Activated CD8-positive, alpha-beta memory T cell treated with anti-CD3 and anti-CD28 coated beads for 48 hours (primary cell): ENCODE results near the gene RELL1.

Experiments
- DNase-seq, 3 experiments: peaks; one replicate each; pipeline ENCODE4 v3.0.0-alpha.2; 2020; ENCODE audit warnings: low read depth in 2 of 3, low spot score in 2 of 3

RELL1 gene

DNA sequence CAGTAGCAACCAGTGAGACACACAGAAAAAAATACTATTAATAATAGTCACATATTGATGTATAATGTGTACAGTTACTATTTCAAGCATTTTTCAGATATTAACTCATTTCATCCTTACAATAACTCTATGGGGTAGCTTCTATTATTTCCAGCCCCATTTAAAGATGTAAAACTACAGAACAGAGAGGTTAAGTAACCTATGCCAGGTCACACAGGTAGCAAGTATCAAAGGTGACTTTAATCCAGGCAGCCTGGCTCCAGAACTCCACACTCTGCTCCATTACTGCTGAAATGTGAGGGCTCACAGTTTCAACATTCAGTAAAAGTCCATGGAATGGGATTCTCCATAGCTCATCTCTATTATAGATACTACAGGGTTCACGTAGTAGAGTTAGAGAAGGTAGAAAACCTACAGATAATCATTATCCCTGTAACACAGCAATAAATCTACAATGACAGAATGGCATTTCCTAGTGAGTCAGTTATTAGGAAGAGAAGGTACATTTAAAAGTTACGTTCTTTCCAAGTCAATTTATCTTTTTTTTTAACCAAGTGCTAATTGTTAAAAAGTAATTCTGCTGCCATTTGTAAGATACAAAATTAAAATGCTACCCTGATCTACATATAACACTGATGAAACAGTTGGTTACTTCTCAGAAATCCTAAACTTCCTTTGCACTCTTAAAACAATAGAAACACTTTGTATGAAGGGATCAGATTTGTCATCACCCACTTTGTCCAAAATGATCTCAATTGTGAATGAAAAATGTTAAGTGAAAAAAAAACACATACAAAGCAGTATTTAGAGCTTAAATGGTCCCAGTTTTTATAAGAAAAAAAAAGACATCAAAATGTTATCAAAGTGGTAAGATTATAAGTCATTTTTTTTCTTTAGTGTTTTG is 18.7 kb downstream of the RELL1 start:
- DNase-seq: no peak

DNA sequence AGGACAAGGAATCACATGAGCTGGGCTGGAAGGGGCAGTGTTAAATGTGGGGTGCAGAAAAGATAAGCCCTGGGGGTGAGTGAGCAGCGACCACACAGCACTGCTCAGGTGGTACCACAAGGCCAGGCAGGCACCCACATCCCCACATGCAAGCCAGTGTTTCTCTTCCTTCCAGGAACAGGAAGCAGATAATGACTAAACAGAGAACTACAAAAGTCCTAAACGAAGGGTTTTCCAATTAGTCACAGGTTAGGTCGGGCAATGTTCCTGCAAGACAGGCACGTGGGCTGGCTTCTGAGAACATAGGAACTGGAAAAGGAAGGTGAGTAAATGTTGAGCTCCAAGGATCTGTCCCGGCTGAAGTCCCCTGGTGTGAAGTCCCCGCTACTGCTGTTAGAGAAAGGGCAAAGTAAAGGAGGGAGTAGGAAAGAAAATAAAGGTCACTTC is 19.5 kb downstream of the RELL1 start:
- no peak for DNase-seq

DNA sequence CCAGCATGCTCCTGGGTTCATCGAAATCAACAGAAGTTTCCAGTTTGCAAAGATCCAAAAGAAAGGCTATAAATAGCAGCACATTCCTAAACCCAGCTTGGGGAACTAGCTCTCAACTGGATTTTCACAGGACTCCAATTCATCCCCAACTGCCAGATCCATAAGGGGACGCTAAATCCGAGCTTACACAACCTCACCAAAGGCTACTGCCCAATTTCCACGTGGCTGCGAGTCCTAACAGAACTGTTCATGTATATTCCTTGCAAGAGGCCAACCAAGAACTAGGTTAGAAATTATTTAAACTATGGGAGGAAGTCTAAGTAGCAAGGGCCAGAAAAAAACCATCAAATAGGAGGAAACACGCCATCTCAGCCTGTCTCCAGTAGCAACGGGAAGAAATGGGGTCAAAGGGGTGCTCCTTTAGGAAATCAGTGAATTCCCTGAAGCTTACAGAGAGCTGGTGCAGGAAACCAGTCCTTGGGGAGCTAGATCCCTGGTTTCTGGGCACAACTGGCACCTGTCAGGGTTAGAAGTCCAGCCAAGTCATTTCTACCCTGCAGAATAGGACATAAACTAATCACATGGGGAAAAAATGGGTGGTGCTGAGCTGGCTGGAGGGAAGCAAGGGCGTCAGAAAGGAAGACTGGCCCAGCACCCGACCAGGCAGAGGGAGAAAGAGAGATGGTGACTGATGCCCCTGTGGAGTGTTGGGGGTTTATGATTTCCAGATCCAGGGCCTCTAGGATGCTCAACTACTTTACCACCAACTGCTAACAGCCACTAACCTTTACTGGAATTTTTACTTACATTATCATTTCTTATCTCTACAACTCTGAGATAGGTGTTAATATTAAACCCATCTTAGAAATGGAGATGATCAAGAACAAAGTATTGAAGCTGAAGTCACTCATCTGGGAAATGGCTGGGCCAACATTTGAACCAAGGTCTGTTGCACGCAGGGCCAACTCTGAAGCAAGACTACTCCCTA is 20.5 kb downstream of the RELL1 start:
- DNase-seq: no peak

DNA sequence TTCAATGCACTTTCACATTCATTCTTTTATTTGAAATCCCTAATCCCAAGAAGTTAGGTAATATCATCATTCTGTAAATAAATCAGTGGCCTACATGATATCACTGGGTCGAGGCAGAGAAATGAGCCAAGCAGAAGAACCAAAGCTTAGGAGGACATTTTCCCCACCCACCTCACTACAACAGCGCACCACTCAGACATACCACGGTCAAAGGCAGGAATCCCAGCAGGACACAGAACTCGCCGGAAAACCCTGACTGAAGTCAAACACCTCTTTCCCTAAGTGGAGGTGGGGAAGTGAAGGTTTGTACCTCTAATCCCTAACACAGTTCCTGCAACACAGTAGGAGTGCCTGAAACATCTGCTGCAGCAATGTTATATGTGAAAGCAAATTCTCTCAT is 21.5 kb downstream of the RELL1 start:
- no peak for DNase-seq

DNA sequence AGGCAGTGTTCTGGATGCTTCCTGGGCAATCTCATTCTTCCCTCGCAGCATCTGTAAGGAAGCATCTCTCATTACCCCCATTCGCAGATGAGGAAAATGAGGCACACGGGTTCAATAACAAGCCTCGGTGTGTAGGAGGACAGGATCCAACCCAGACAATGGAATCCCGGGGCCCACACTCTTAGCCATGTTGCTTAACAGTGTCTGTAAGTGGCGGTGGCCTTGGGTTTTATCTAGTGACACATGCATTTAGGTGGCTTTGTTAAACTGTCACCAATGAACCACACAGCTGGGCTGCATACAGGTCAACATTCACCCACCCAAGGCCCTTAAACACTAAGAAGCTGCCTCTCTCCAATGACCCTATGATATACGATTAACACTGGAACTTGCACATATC is 22.6 kb downstream of the RELL1 start:
- DNase-seq: no peak

DNA sequence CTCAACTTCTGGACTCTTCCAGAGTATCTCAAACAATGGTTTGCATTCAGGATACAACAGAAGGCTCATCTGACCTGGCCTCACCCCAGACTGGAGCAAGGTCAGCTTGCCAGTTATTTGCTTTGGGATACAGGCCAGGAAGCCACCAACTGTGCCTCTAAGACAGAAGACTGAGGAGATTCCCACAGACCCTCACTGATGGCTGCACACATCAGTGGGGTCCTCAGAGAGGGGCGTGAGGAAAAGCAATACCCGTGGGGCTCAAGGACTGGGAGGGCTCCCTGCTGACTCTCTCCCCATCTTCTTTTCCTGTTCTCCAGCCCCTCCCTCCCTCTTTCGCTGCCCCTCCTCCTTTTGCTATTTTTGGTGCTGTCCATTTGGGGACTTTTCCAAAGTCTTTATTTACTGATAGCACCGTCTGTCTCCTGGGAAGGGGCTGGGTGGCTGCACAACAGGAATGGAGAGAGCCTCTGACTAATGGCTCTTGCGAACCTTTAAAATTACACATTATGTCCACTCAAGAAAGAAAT is 23.2 kb downstream of the RELL1 start:
- no peak for DNase-seq

DNA sequence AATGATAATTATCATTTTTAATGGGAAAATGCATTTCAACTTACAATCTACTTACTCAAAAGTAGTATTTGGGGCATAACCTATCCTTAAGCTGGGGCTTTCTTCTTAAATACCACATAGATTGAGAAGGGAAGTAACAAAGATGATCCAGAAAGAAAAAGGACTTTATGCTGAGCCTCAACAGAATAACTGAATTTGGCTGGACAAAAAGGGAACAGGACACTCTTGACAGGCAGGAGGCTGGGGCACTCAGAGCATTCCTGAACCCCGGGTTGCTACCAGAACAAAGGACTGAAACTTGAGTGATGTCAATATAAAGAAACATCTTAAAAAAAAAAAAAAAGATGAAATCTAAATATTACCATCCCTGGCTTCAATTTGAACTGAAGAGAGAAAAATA is 23.9 kb downstream of the RELL1 start:
- DNase-seq: no peak

DNA sequence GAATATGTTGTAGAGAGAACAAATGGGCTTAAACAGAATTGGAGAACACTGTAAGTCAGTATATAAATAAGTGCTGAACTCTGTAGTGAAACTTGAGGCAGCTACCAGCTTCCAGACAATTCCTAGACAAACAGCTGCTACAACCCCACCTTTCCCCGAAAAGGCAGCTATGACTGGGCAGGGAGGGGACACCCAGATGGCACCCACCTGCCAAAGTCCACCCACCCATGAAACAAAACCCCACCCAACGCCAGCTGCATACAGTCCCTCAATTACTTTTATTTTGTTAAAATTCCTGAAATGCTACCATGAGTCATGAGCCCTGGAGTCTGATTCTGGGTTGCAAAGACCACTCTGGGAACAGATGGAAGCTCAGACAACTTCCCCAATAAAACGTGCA is 24.4 kb downstream of the RELL1 start:
- DNase-seq: no peak

DNA sequence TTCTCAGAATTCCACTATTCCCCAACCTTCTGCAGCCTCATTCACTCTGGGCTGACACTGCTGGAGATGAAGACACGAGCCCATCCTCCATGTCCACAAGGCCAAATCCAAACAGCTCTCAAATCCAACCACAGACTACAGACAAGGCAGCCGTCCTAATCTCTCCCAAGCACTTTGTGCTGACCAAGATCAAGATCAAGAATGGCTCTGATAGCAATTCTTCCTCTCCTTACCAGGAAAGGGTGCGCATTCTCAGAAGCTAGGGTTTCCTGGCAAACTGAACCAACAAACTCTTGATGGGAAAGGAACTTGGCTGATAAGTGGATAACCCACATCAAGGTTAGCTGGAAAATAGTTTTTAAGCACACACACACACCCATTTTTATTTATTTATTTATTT is 26.5 kb downstream of the RELL1 start:
- DNase-seq: no peak

DNA sequence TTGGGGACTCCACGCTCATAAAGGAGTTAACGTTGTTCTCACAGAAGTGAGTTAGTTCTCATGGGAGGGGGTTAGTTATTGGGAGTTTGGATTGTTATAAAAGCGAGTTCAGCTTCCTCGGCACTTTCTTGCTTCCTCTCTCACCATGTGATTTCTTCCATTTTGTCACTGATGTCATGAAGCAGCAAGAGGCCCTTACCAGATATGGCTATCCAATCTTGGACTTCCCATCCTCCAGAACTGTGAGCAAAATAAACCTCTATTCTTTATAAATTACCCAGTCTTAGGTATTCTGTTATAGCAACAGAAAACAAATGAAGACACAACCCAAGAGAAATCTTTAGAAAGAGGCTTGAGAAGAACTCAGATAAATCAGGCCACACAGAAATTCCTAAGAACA is 29.5 kb downstream of the RELL1 start:
- no peak for DNase-seq

DNA sequence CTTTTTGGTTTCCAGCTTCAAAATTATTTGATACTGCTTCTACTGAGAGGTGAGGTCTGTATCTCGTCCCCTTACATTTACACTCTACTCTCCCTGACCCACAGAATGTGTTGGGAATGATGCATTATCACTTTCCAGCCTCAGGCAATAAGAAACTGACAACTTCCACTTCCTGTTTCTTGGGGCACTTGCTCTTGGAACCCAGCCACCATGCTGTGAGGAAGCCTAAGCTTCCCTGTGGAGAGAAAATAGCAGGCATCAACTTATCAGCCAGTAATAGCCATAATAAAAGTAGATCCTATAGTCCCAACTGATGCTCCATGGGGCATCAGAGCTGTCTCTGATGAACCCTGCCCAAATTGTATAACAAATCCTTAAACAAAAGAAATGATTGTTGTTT is 32.6 kb downstream of the RELL1 start:
- DNase-seq: no peak

DNA sequence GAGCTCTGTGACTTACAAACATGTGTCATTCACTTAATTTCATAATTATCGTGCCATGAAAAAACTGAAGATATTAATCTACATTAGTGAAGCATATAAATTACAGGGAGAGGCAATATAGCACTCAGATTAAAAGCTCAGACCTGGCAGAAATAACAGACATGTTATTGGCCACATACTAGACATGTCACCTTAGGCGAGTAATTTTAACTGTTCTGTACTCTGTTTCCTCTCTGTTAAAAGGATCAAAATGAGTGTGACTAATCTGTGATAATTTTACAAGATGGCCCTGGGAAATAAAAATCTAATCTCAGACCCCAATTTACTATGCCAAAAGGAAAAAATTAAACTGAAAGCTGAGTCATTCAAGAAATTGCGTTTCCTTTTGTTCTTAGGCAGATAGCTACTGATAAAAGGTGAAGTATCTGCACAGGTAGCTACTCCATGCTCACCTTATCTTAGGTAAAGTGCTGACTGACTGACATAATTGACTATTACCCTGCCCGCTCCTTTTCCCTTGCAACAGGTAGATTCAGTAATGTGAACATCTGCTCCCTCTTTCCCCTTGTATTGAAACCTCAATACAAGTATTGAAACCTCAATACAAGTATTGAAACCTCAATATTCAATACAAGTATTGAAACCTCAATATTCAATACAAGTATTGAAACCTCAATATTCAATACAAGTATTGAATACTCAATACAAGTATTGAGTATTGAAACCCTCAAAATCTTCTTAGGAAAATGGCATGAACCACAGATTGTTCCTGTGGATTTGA is 33.2 kb downstream of the RELL1 start:
- DNase-seq: no peak

DNA sequence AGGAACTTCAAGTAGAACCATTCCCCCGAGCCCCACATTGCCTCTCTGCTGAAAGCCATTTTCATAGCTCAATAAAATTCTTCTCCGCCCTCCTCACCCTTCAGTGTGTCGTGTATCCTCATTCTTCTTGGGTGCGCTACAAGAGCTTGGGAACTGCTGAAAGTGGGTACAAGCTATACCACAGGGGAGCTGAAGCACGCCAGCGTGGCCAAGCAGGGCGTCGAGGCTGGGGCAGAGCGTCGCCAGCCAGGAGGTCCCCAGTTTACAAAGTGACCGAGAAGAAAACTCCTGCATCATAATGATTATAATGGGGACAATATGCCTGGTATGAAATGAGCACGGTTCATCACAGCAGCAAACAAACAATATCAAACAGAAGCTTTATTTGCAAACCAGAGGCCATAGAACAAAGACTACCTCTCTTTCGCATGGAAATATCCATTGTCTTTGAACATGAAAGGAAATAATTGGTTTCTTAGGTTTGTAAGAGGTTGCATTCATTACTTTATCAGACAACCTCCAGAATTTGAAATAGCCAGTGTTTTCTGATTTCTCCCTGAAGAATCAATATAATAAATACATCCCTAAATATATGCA is 34.3 kb downstream of the RELL1 start:
- DNase-seq: no peak

DNA sequence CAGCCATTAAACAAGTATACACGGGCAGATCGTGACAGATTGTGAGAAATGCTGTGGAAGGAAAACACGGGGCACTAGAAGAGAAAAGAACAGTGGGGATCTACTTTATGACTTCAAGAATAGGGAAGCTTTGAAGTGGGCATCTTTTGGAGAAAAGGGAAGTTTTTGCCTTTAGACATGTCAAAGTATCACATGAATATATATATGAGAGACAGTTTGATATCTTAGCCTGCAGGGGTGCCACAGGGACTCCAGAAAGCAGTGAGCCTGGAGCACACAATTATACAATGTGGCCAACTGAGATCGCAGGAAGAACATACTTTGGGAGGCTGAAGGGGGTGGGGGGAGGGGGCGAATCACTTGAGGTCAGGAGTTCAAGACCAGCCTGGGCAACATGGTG is 35.7 kb downstream of the RELL1 start:
- no peak for DNase-seq

DNA sequence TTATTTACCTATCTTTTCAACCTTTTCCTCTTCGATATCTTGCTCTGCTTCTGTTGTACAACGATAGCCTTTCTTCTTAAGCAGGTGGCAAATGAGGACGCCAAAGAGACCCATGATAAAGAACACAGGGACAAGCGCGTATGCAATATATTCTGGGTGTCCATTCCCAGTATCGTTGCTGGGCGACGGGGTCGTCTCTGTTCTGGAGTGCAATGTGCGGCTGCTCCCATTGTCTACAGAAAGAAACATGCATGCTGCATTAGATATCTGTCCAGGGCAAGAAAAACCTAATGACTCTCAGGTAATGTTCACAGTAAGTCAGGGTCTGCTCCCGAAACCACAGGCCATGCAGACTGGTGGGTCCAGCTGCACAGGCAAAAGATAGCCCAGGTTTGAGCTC is 36.9 kb downstream of the RELL1 start:
- DNase-seq: no peak

DNA sequence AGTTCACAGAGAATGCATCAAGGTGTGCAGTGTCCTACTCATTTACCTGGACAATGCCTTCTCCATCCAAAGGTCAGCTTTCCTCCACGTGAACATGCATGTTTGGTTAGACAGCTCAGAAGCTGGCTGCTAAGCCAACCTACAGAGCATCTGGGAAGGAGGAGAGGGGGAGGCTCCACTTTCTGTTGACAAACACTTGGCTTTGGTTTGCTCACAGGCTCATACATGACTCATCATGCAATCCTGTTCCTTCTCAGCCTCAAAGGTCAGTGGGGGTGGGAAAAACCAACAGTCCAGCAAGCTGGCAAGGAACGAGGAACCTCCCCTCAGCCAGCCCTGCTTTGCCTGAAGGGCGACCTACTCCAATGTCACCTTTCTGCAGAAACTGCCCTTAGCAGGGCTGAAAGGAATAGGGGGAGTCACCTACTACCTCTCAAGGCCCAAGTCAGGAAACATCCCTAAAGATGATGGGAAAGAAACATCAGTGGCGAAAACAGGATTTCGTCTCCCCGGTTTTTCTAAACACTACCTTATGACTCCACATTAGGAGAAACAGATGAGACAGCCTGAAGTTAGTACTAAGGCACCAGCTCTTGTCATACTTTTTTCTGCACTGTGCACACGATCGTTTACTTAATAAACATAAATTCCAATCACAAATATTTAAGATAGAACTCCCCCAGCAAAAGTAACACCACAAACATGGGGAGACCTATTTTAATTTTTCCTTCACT is 37.9 kb downstream of the RELL1 start:
- no peak for DNase-seq

DNA sequence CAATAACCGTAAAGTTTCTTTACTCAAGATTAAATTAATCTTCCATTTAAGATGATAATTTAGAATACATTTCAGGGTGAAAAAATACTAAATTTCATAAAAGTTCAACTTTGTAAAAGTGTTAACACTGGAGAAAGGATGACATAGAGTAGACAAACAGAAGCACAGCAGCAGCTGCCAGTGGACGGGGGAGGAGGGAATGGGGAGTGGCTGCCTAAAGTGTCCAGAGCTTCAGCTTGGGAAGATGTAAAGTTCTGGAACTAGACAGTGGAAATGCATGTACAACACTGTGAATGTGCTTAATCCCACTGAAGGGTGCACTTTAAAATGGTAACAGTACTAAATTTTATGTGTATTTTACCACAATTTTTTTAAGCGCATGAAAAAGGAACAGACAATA is 39.9 kb downstream of the RELL1 start:
- DNase-seq: no peak

DNA sequence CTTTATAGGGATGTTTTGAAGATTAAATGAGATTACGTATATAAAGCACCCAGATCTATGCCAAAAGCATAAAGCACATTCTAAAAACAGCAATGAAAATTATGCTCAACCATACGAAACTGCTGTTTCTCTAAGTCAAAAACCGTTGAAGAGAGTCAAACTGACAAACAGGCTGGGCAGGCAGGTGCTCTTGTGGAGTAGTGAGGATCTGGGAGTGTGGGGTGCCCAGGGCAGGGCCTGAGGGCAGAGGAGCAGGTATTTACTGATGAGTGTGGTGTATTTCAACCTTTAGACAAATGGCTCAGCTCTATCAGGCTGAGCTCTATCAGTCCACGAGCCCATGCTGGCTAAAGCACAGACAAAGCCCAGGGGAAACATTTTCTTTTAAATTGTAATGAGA is 40.4 kb downstream of the RELL1 start:
- DNase-seq: no peak

DNA sequence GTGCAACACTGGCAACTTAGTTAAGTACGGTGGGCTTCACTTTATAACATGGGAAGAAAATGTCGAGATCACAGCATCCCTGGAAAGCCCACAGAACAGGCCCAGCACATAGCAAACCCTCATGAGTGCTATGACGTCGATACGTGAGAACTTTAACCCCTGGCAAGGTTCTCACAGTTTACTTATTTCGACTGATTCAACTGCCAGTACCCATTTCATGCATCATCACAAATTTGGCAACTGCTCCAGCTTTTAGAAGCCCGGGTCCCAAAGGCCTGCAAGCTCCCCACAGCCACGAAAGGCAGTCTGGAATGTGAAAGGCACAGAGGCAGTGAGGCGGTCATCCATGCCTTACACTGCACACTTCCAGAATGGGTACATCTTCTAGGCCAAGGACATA is 41.2 kb downstream of the RELL1 start:
- no peak for DNase-seq
